Vagina (tissue), 2 donors: Measurements from ENCODE around the gene OR2AE1. TPM values are rescaled to one million over a fixed set of nuclear protein-coding genes. Genes with fewer than 3 reads are reported as not detected.
A peak's percentile ranks its signal among the peaks of the same experiment; 100 is the strongest.

Experiments used
- DNase-seq, 2 donors: peaks; one replicate each; pipeline ENCODE4 v3.0.0-alpha.2; 2017; ENCODE audit errors: extremely low spot score in 2 of 2
- H3K27ac ChIP-seq: fragments of 200-600 bp; sonication (generic); one replicate; pipeline ENCODE4 v1.5.1; 2019
- H3K27me3 ChIP-seq: fragments of 200-600 bp; sonication (generic); one replicate; pipeline ENCODE4 v1.5.1; 2019
- H3K36me3 ChIP-seq, 2 donors: fragments of 200-600 bp; sonication (generic); one replicate each; pipeline ENCODE4 v1.5.1; 2017 to 2019
- H3K4me1 ChIP-seq: fragments of 200-600 bp; sonication (generic); one replicate; pipeline ENCODE4 v1.5.1; 2019
- H3K4me3 ChIP-seq, 2 donors: fragments of 200-600 bp; sonication (generic); 1 replicate in 1 of 2; 2 replicates in 1 of 2; pipeline ENCODE4 v1.5.1; 2016 to 2019
- H3K9me3 ChIP-seq: fragments of 200-600 bp; sonication (generic); one replicate; pipeline ENCODE4 v1.5.1; 2019
- CTCF ChIP-seq, 3 experiments: fragments of 450-650 bp in 2 of 3; fragments of 200-600 bp in 1 of 3; sonication (generic) in 1 of 3; IDR thresholded peaks; one replicate each; pipeline ENCODE4 v1.5.1; 2017 to 2019; ENCODE audit warnings: antibody characterized with exemption in 3 of 3, mild to moderate bottlenecking in 2 of 3, moderate library complexity in 2 of 3
- POLR2A ChIP-seq, 2 donors: fragments of 450-650 bp; IDR thresholded peaks; one replicate each; pipeline ENCODE4 v1.6.1; 2017; ENCODE audit warnings: antibody characterized with exemption in 2 of 2, mild to moderate bottlenecking in 2 of 2, moderate library complexity in 2 of 2
- POLR2AphosphoS5 ChIP-seq, 2 donors: sonication (generic); formaldehyde crosslinking; IDR thresholded peaks; one replicate each; pipeline ENCODE4 v1.9.0; 2017; ENCODE audit warnings: antibody characterized with exemption in 2 of 2, mild to moderate bottlenecking in 2 of 2, low read depth in 1 of 2; ENCODE audit not compliant: insufficient read depth in 1 of 2
- intact Hi-C: fragments of 100-400 bp; cut with DNase I; formaldehyde crosslinking; loops from one replicate; pipeline ENCODE4 v1.15.1; 2023
- small RNA-seq: library from RNA; depleted of rRNA; stranded (forward); fragments of <200 nt; gene quantifications from one replicate; pipeline ENCODE3, GENCODE V24; 2016
- total RNA-seq: library from RNA; depleted of rRNA; stranded (reverse); fragments of >200 nt; gene quantifications from one replicate; pipeline ENCODE4 v1.2.3, GENCODE V29; 2016

Gene OR2AE1
- total RNA-seq, 1 donor from 2014 or later: not detected

- Histone ChIP-seq H3K9me3 (no peaks in the 10 kb centered on the region), H3K27ac (no peak overlapping the region), H3K4me1 (no peaks in the 10 kb centered on the region), H3K36me3 (no peaks in the 10 kb centered on the region), H3K27me3 (no peaks in the 10 kb centered on the region), H3K4me3 (no peak overlapping the region)
- DNase-seq: peak in 1 of 2 donors; percentile 5
- TF ChIP-seq POLR2A (IDR thresholded peaks at IDR 0.05): no peak
- no peak for TF ChIP-seq CTCF (IDR thresholded peaks at IDR 0.05)
- no peak for TF ChIP-seq POLR2AphosphoS5 (IDR thresholded peaks at IDR 0.05; ENCODE audit: insufficient read depth in 1 of 2, low read depth in 1 of 2)
- intact Hi-C loops: no loop called here
These were observed 47.2 kb downstream of the OR2AE1 start for GRCh38 chr7:99829524-99830160.

- H3K9me3 ChIP-seq: no peaks in the 10 kb centered on the region
- no peaks in the 10 kb centered on the region for H3K4me1 ChIP-seq
- TF ChIP-seq POLR2AphosphoS5 (IDR thresholded peaks at IDR 0.05; ENCODE audit: insufficient read depth in 1 of 2, low read depth in 1 of 2) (no peak), CTCF (IDR thresholded peaks at IDR 0.05) (no peak), POLR2A (IDR thresholded peaks at IDR 0.05) (no peak)
- H3K27me3 ChIP-seq: no peaks in the 10 kb centered on the region
- no peak for DNase-seq
- no peak overlapping the region for H3K4me3 ChIP-seq
- H3K27ac ChIP-seq: no peak overlapping the region
- H3K36me3 ChIP-seq: no peaks in the 10 kb centered on the region
- intact Hi-C loops: no loop called here
These were observed 48.0 kb downstream of the OR2AE1 start for GRCh38 chr7:99828811-99829210.

- Histone ChIP-seq H3K27me3 (no peaks in the 10 kb centered on the region), H3K36me3 (no peaks in the 10 kb centered on the region), H3K4me1 (no peaks in the 10 kb centered on the region), H3K4me3 (no peak overlapping the region), H3K9me3 (no peaks in the 10 kb centered on the region), H3K27ac (no peak overlapping the region)
- TF ChIP-seq POLR2AphosphoS5 (IDR thresholded peaks at IDR 0.05; ENCODE audit: insufficient read depth in 1 of 2, low read depth in 1 of 2) (no peak), CTCF (IDR thresholded peaks at IDR 0.05) (no peak), POLR2A (IDR thresholded peaks at IDR 0.05) (no peak)
- intact Hi-C loops: no loop called here
- DNase-seq: no peak
These were observed 49.6 kb downstream of the OR2AE1 start for GRCh38 chr7:99827040-99827778.

Small RNAs within 50 kb of the gene (small RNA-seq; reads per million reads assigned to genes)
- gene AC011904.1 (not detected), gene CYP3A52P (not detected)

Other genes starting within 250 kb of the OR2AE1 start
- gene CYP3A5, start 197.0 kb downstream of the OR2AE1 start, total RNA-seq: 80.3 TPM
- not detected for gene CYP3A7, start 141.8 kb downstream of the OR2AE1 start, total RNA-seq
- not detected for gene CYP3A4, start 92.8 kb downstream of the OR2AE1 start, total RNA-seq
- gene CYP3A43, start 49.0 kb downstream of the OR2AE1 start, total RNA-seq: not detected
- gene TRIM4, start 42.5 kb upstream of the OR2AE1 start, total RNA-seq: 33.1 TPM
- not detected for gene GJC3, start 52.6 kb upstream of the OR2AE1 start, total RNA-seq
- 2.7 TPM for gene AZGP1, start 99.0 kb upstream of the OR2AE1 start, total RNA-seq
- 36.6 TPM for gene ZKSCAN1, start 138.6 kb upstream of the OR2AE1 start, total RNA-seq
- 19.9 TPM for gene ZSCAN21, start 172.7 kb upstream of the OR2AE1 start, total RNA-seq
- 16.7 TPM for gene ZNF3, start 204.7 kb upstream of the OR2AE1 start, total RNA-seq
- gene COPS6, start 211.9 kb upstream of the OR2AE1 start, total RNA-seq: 59.9 TPM
- gene MCM7, start 224.4 kb upstream of the OR2AE1 start, total RNA-seq: 35.1 TPM
- gene AP4M1, start 224.6 kb upstream of the OR2AE1 start, total RNA-seq: 26.3 TPM
- gene TAF6, start 242.3 kb upstream of the OR2AE1 start, total RNA-seq: 54.3 TPM
- 14.5 TPM for gene CNPY4, start 242.6 kb upstream of the OR2AE1 start, total RNA-seq
- gene MBLAC1, start 249.9 kb upstream of the OR2AE1 start, total RNA-seq: 2.9 TPM